ENCODE results near the gene GLT8D2.

The GLT8D2 gene

DNA sequence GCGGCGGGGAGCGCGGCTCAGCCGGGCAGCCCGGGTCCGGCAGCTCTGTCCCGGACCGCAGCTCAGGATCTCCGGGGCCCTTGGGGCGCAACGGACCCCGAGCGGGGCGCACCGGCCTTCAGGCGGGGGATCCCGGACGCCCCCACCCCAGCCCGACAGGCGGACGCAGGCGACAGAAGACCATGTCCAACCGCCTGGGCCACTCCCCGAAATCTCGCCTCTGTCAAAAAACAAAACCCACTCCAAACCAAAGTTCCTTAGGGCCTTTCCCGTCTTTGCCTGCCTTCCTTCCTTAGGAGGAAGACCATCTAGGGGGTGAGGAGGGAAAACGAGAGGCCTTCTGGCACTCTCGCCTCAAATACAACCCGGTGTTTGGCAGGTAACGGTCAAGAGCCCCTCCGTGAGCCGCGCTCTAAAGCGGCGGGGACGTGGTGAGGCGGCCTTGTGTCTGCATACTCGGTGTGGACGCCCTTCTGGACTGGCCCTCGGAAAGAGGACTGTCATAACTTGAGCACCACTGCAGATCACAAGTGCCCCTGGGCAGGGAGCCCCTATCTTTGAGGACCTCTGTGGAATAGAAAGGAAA, 14.9 kb upstream of the GLT8D2 start:
- Histone ChIP-seq H3K27me3 (ENCODE audit: control insufficient read depth in 1 of 2, insufficient read depth in 2 of 2, low read length in 2 of 2) (no peaks in the 10 kb centered on the region), H3K4me1 (ENCODE audit: control insufficient read depth, insufficient read depth, low read length) (peaks cover 20% of the 10 kb centered on the region), H3K9ac (ENCODE audit: low read length in 2 of 2) (peak overlapping the region; percentile 85 to 91), H3K27ac (ENCODE audit: low read length) (peak overlapping the region; percentile 86), H3K4me3 (ENCODE audit: low read length in 2 of 2) (peak overlapping the region; percentile 82 to 93), H3K36me3 (ENCODE audit: control insufficient read depth in 2 of 2, insufficient read depth in 2 of 2, low read length in 2 of 2) (peaks cover 2 to 6% of the 10 kb centered on the region in 2 donors), H3K9me3 (ENCODE audit: control insufficient read depth in 2 of 2, low read length in 2 of 2) (no peaks in the 10 kb centered on the region)

GRCh38 chr12:104064031-104064841, 14.2 kb upstream of the GLT8D2 start, which contains the start of gene HCFC2:
Gene HCFC2 (plus strand): TSS chr12:104064531. CDS start chr12:104064561, 30 bp downstream.
- Histone ChIP-seq H3K27ac (ENCODE audit: low read length) (peak within 1 kb of the TSS; percentile 86), H3K4me1 (ENCODE audit: control insufficient read depth, insufficient read depth, low read length) (peaks cover 20% of the 10 kb centered on the region), H3K4me3 (ENCODE audit: low read length in 2 of 2) (peak within 1 kb of the TSS; percentile 82 to 93), H3K9ac (ENCODE audit: low read length in 2 of 2) (peak within 1 kb of the TSS; percentile 85 to 91), H3K9me3 (ENCODE audit: control insufficient read depth in 2 of 2, low read length in 2 of 2) (no peaks in the 10 kb centered on the region), H3K27me3 (ENCODE audit: control insufficient read depth in 1 of 2, insufficient read depth in 2 of 2, low read length in 2 of 2) (no peaks in the 10 kb centered on the region), H3K36me3 (ENCODE audit: control insufficient read depth in 2 of 2, insufficient read depth in 2 of 2, low read length in 2 of 2) (peaks cover 2 to 6% of the 10 kb centered on the region in 2 donors)

DNA sequence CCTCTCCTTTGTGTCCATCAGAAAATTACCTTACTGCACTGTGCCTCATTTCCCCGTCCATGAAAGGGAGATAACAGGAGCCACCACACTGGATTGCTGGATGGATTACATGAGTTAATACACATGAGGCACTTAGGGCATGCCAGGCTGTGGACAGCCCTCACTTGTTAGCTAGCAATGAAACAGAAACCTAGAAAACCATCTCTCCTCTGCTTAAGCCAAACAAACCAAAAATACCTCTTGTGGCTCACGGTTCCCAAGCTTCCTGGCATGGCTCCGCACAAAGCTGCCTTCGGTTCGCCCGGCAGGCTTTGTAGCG, 13.7 kb upstream of the GLT8D2 start:
- peak overlapping the region; percentile 85 to 89 for H3K9ac ChIP-seq (ENCODE audit: low read length in 2 of 2)
- H3K36me3 ChIP-seq (ENCODE audit: control insufficient read depth in 2 of 2, insufficient read depth in 2 of 2, low read length in 2 of 2), result peaks cover 0 to 2% of the 10 kb centered on the region in 2 donors
- H3K4me3 ChIP-seq (ENCODE audit: low read length in 2 of 2), result peak overlapping the region; percentile 82 to 93
- no peaks in the 10 kb centered on the region for H3K27me3 ChIP-seq (ENCODE audit: control insufficient read depth in 1 of 2, insufficient read depth in 2 of 2, low read length in 2 of 2)
- H3K4me1 ChIP-seq (ENCODE audit: control insufficient read depth, insufficient read depth, low read length), result peaks cover 20% of the 10 kb centered on the region
- H3K9me3 ChIP-seq (ENCODE audit: control insufficient read depth in 2 of 2, low read length in 2 of 2), result no peaks in the 10 kb centered on the region
- H3K27ac ChIP-seq (ENCODE audit: low read length), result peak overlapping the region; percentile 86

DNA sequence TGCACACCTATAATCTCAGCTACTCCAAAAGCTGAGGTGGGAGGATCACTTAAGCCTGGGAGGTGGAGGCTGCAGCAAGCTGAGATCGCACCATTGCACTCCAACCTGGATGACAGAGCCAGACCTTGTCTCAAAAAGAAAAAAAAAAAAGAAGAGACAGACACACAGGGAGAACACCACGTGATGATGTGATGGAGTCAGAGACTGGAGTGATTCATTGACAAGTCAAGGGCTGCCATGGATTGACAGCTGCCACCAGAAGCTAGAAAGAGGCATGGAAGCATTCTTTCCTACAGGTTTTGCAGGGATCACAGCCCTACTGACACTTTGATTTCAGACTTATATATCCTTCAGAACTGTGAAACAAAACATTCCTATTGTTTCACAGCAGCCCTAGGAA, 10.8 kb upstream of the GLT8D2 start:
- Histone ChIP-seq H3K27ac (ENCODE audit: low read length) (no peak overlapping the region), H3K4me3 (ENCODE audit: low read length in 2 of 2) (no peak overlapping the region), H3K9me3 (ENCODE audit: control insufficient read depth in 2 of 2, low read length in 2 of 2) (no peaks in the 10 kb centered on the region), H3K27me3 (ENCODE audit: control insufficient read depth in 1 of 2, insufficient read depth in 2 of 2, low read length in 2 of 2) (no peaks in the 10 kb centered on the region), H3K9ac (ENCODE audit: low read length in 2 of 2) (no peak overlapping the region), H3K4me1 (ENCODE audit: control insufficient read depth, insufficient read depth, low read length) (peaks cover 21% of the 10 kb centered on the region), H3K36me3 (ENCODE audit: control insufficient read depth in 2 of 2, insufficient read depth in 2 of 2, low read length in 2 of 2) (no peaks in the 10 kb centered on the region)

- H3K36me3 ChIP-seq (ENCODE audit: control insufficient read depth in 2 of 2, insufficient read depth in 2 of 2, low read length in 2 of 2), result no peaks in the 10 kb centered on the region
- H3K4me3 ChIP-seq (ENCODE audit: low read length in 2 of 2), result no peak overlapping the region
- H3K27ac ChIP-seq (ENCODE audit: low read length), result no peak overlapping the region
- no peaks in the 10 kb centered on the region for H3K9me3 ChIP-seq (ENCODE audit: control insufficient read depth in 2 of 2, low read length in 2 of 2)
- no peaks in the 10 kb centered on the region for H3K27me3 ChIP-seq (ENCODE audit: control insufficient read depth in 1 of 2, insufficient read depth in 2 of 2, low read length in 2 of 2)
- peaks cover 26% of the 10 kb centered on the region for H3K4me1 ChIP-seq (ENCODE audit: control insufficient read depth, insufficient read depth, low read length)
- no peak overlapping the region for H3K9ac ChIP-seq (ENCODE audit: low read length in 2 of 2)
Measured at GRCh38 chr12:104059963-104060362, 10.0 kb upstream of the GLT8D2 start.

DNA sequence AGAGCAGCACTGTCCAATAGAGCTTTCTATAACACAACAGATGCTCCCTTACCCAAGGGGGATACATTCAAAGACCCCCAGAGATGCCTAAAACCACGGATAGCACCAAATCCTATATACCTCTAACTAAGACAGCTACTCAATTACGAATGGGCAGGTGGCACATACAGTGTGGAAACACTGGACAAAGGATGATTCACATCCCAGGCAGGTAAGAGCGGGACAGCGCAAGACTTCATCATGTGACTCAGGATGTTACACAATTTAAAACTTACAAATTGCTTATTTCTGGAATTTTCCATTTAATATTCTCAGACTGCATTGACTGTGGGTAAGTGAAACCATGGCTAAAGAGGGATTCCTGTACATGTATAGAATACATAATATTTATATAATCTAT, 8.8 kb upstream of the GLT8D2 start:
- Histone ChIP-seq H3K9me3 (ENCODE audit: control insufficient read depth in 2 of 2, low read length in 2 of 2) (no peaks in the 10 kb centered on the region), H3K36me3 (ENCODE audit: control insufficient read depth in 2 of 2, insufficient read depth in 2 of 2, low read length in 2 of 2) (no peaks in the 10 kb centered on the region), H3K27ac (ENCODE audit: low read length) (no peak overlapping the region), H3K9ac (ENCODE audit: low read length in 2 of 2) (no peak overlapping the region), H3K27me3 (ENCODE audit: control insufficient read depth in 1 of 2, insufficient read depth in 2 of 2, low read length in 2 of 2) (no peaks in the 10 kb centered on the region), H3K4me1 (ENCODE audit: control insufficient read depth, insufficient read depth, low read length) (peaks cover 25% of the 10 kb centered on the region), H3K4me3 (ENCODE audit: low read length in 2 of 2) (no peak overlapping the region)

DNA sequence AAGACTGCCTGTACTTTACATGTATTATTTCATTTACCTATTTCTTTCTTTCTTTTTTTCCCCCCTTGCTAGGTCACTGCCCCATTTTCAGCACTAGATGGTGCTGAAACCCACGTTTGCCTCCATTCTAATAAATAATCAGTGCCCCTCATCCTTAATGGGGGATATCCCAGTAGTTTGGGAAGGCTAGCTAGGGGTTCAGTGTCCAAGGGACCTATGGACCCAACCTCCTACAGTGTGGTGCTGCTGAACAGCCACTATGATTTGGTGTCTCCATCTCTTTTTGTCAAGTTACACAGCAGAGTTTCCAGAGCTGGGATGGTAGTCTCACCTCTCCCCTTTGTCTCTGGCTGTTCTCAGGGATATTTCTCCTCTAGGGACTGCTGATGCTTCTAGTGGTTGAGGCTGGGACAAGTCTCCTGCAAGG, 7.8 kb upstream of the GLT8D2 start:
- Histone ChIP-seq H3K36me3 (ENCODE audit: control insufficient read depth in 2 of 2, insufficient read depth in 2 of 2, low read length in 2 of 2) (no peaks in the 10 kb centered on the region), H3K9me3 (ENCODE audit: control insufficient read depth in 2 of 2, low read length in 2 of 2) (no peaks in the 10 kb centered on the region), H3K4me3 (ENCODE audit: low read length in 2 of 2) (no peak overlapping the region), H3K4me1 (ENCODE audit: control insufficient read depth, insufficient read depth, low read length) (peaks cover 15% of the 10 kb centered on the region), H3K9ac (ENCODE audit: low read length in 2 of 2) (no peak overlapping the region), H3K27ac (ENCODE audit: low read length) (no peak overlapping the region), H3K27me3 (ENCODE audit: control insufficient read depth in 1 of 2, insufficient read depth in 2 of 2, low read length in 2 of 2) (no peaks in the 10 kb centered on the region)

- Histone ChIP-seq H3K27me3 (ENCODE audit: control insufficient read depth in 1 of 2, insufficient read depth in 2 of 2, low read length in 2 of 2) (no peaks in the 10 kb centered on the region), H3K36me3 (ENCODE audit: control insufficient read depth in 2 of 2, insufficient read depth in 2 of 2, low read length in 2 of 2) (no peaks in the 10 kb centered on the region), H3K4me3 (ENCODE audit: low read length in 2 of 2) (peak overlapping the region in 1 of 2 donors; percentile 15), H3K9me3 (ENCODE audit: control insufficient read depth in 2 of 2, low read length in 2 of 2) (no peaks in the 10 kb centered on the region), H3K4me1 (ENCODE audit: control insufficient read depth, insufficient read depth, low read length) (peaks cover 15% of the 10 kb centered on the region), H3K27ac (ENCODE audit: low read length) (peak overlapping the region; percentile 31), H3K9ac (ENCODE audit: low read length in 2 of 2) (no peak overlapping the region)
Measured at GRCh38 chr12:104056419-104056972, 6.5 kb upstream of the GLT8D2 start.

- Histone ChIP-seq H3K36me3 (ENCODE audit: control insufficient read depth in 2 of 2, insufficient read depth in 2 of 2, low read length in 2 of 2) (no peaks in the 10 kb centered on the region), H3K27me3 (ENCODE audit: control insufficient read depth in 1 of 2, insufficient read depth in 2 of 2, low read length in 2 of 2) (no peaks in the 10 kb centered on the region), H3K9ac (ENCODE audit: low read length in 2 of 2) (no peak overlapping the region), H3K27ac (ENCODE audit: low read length) (peak overlapping the region; percentile 31), H3K4me3 (ENCODE audit: low read length in 2 of 2) (peak overlapping the region in 1 of 2 donors; percentile 15), H3K9me3 (ENCODE audit: control insufficient read depth in 2 of 2, low read length in 2 of 2) (no peaks in the 10 kb centered on the region), H3K4me1 (ENCODE audit: control insufficient read depth, insufficient read depth, low read length) (peaks cover 15% of the 10 kb centered on the region)
Measured at GRCh38 chr12:104055686-104056388, 5.8 kb upstream of the GLT8D2 start.

GRCh38 chr12:104054681-104055346, 4.8 kb upstream of the GLT8D2 start:
- Histone ChIP-seq H3K9ac (ENCODE audit: low read length in 2 of 2) (no peak overlapping the region), H3K4me1 (ENCODE audit: control insufficient read depth, insufficient read depth, low read length) (peaks cover 19% of the 10 kb centered on the region), H3K4me3 (ENCODE audit: low read length in 2 of 2) (no peak overlapping the region), H3K27me3 (ENCODE audit: control insufficient read depth in 1 of 2, insufficient read depth in 2 of 2, low read length in 2 of 2) (no peaks in the 10 kb centered on the region), H3K36me3 (ENCODE audit: control insufficient read depth in 2 of 2, insufficient read depth in 2 of 2, low read length in 2 of 2) (no peaks in the 10 kb centered on the region), H3K9me3 (ENCODE audit: control insufficient read depth in 2 of 2, low read length in 2 of 2) (no peaks in the 10 kb centered on the region), H3K27ac (ENCODE audit: low read length) (no peak overlapping the region)
